K562 (cell line): ENCODE measurements around the gene MYO18A. TPM values are rescaled to one million over a fixed set of nuclear protein-coding genes. Genes with fewer than 3 reads are reported as not detected.

Experiments used
- ADNP ChIP-seq: fragments of 200-800 bp; sonication (Bioruptor generic); IDR thresholded peaks from 2 replicates; pipeline ENCODE4 v1.6.1; 2016; ENCODE audit warnings: missing genetic modification characterization, missing compliant biosample characterization
- ARID3A ChIP-seq: IDR thresholded peaks from 2 replicates; pipeline ENCODE4 v1.6.1; 2012; ENCODE audit warnings: low read depth, low read length, improper control_type of control experiment, borderline replicate concordance
- BRD4 ChIP-seq: fragments of 200-600 bp; sonication (generic); IDR thresholded peaks from 2 replicates; pipeline ENCODE4 v1.6.1; 2017; ENCODE audit warnings: inconsistent platforms
- NELFE ChIP-seq: IDR thresholded peaks from 2 replicates; pipeline ENCODE4 v1.6.1; 2011; ENCODE audit warnings: mild to moderate bottlenecking; ENCODE audit not compliant: insufficient read depth, insufficient read length
- NFXL1 ChIP-seq: fragments of 450-650 bp; formaldehyde crosslinking; IDR thresholded peaks from 2 replicates; pipeline ENCODE4 v1.4.0; 2021; ENCODE audit warnings: mild to moderate bottlenecking
- NR2F6 ChIP-seq: fragments of 450-650 bp; formaldehyde crosslinking; IDR thresholded peaks from 2 replicates; pipeline ENCODE4 v1.4.0; 2020; ENCODE audit warnings: mild to moderate bottlenecking
- NRF1 ChIP-seq, 2 experiments: fragments of 450-650 bp; IDR thresholded peaks in 1 of 2; conservative IDR thresholded peaks in 1 of 2; 2 replicates each; pipeline ENCODE4 v1.6.1; 2014; ENCODE audit warnings: mild to moderate bottlenecking in 2 of 2
- POLR2B ChIP-seq: fragments of 450-650 bp; IDR thresholded peaks from 2 replicates; pipeline ENCODE4 v1.6.1; 2018; ENCODE audit warnings: low read depth; ENCODE audit not compliant: partially characterized antibody
- POLR2G ChIP-seq: fragments of 200-400 bp; formaldehyde crosslinking; IDR thresholded peaks from 2 replicates; pipeline ENCODE4 v1.6.1; 2017; ENCODE audit warnings: low read depth, mild to moderate bottlenecking, antibody characterized with exemption, low read length, moderate library complexity
- STAT5A ChIP-seq: IDR thresholded peaks from 2 replicates; pipeline ENCODE4 v1.6.1; 2012; ENCODE audit warnings: low read length, inconsistent platforms, borderline replicate concordance
- SUPT5H ChIP-seq: fragments of 450-650 bp; IDR thresholded peaks from 2 replicates; pipeline ENCODE4 v1.6.1; 2016
- ZNF589 ChIP-seq: fragments of 200-800 bp; sonication (Bioruptor generic); IDR thresholded peaks from 2 replicates; pipeline ENCODE4 v1.6.1; 2016; ENCODE audit warnings: low read depth, missing genetic modification characterization, missing compliant biosample characterization
- polyA plus RNA-seq, 8 experiments: library from polyadenylated mRNA; depleted of rRNA in 4 of 8; stranded (reverse) in 5 of 8; unstranded in 3 of 8; fragments of >200 nt; fragmentation: Nextera tagmentation in 2 of 8; fragmentation: Illumina TruSeq in 1 of 8; extraction: Ambion mirVana in 2 of 8; extraction: Trizol in 1 of 8; gene quantifications; 2 replicates each; pipeline versions ENCODE4 v1.2.1 to v1.2.3, GENCODE V29; 2011 to 2014; ENCODE audit warnings: inconsistent platforms in 1 of 8, missing spikeins in 1 of 8
- total RNA-seq, 7 experiments: library from RNA; depleted of rRNA in 6 of 7; stranded (reverse); fragments of >200 nt in 6 of 7; fragmentation: Illumina TruSeq in 2 of 7; extraction: Trizol in 2 of 7; gene quantifications; 2 replicates each; pipeline versions ENCODE4 v1.2.1 to v1.2.3, GENCODE V29; 2011 to 2021; ENCODE audit warnings: low replicate concordance in 1 of 7
- TF ChIP-seq, protein P1 (sequence below): sonication (generic); formaldehyde crosslinking; IDR thresholded peaks from 2 replicates; pipeline ENCODE4 v1.8.1; 2023; ENCODE audit warnings: mild to moderate bottlenecking, missing genetic modification reagents
- TF ChIP-seq, protein P2 (sequence below): fragments of 450-650 bp; IDR thresholded peaks from 2 replicates; pipeline ENCODE4 v1.6.1; 2016; ENCODE audit warnings: low read depth, mild to moderate bottlenecking, moderate library complexity
- TF ChIP-seq, protein P3 (sequence below), 2 experiments: fragments of 450-650 bp; formaldehyde crosslinking in 1 of 2; IDR thresholded peaks; 2 replicates each; pipeline versions ENCODE4 v1.4.0 to v1.6.1; 2014 to 2020; ENCODE audit warnings: mild to moderate bottlenecking in 2 of 2, borderline replicate concordance in 1 of 2, low read depth in 1 of 2

MYO18A gene
- total and polyA plus RNA-seq, 9 of the 15 experiments (the other 6 are each of a cell fraction or from before 2014, with no cell fraction given) = 2.5 to 65.4 (median 17.1) TPM

GRCh38 chr17:29111816-29112499 lies 68.2 kb downstream of the MYO18A start (continued):
- TF ChIP-seq NR2F6 (CRISPR knock-in tag) (no peak), NFXL1 (CRISPR knock-in tag) (no peak), ARID3A (no peak), SUPT5H (no peak), POLR2B (no peak), ZNF589 (CRISPR knock-in tag) (no peak), NRF1 (conservative IDR thresholded peaks at IDR 0.05 in 1 of 2, IDR thresholded peaks at IDR 0.05 in 1 of 2) (0 out of 4 replicates have a peak, but pooled peaks of 1 of the 2 experiments have one; percentile 16), POLR2G (peak; percentile 47; the same call in 1 of the 2 replicates), ADNP (tag) (no peak), NELFE (no peak), STAT5A (no peak), BRD4 (no peak)
- TF ChIP-seq, protein P1, sequence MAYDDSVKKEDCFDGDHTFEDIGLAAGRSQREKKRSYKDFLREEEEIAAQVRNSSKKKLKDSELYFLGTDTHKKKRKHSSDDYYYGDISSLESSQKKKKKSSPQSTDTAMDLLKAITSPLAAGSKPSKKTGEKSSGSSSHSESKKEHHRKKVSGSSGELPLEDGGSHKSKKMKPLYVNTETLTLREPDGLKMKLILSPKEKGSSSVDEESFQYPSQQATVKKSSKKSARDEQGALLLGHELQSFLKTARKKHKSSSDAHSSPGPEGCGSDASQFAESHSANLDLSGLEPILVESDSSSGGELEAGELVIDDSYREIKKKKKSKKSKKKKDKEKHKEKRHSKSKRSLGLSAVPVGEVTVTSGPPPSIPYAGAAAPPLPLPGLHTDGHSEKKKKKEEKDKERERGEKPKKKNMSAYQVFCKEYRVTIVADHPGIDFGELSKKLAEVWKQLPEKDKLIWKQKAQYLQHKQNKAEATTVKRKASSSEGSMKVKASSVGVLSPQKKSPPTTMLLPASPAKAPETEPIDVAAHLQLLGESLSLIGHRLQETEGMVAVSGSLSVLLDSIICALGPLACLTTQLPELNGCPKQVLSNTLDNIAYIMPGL (CRISPR knock-in tag) = no peak
- TF ChIP-seq, protein P2, sequence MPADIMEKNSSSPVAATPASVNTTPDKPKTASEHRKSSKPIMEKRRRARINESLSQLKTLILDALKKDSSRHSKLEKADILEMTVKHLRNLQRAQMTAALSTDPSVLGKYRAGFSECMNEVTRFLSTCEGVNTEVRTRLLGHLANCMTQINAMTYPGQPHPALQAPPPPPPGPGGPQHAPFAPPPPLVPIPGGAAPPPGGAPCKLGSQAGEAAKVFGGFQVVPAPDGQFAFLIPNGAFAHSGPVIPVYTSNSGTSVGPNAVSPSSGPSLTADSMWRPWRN = no peak
- TF ChIP-seq, protein P3, sequence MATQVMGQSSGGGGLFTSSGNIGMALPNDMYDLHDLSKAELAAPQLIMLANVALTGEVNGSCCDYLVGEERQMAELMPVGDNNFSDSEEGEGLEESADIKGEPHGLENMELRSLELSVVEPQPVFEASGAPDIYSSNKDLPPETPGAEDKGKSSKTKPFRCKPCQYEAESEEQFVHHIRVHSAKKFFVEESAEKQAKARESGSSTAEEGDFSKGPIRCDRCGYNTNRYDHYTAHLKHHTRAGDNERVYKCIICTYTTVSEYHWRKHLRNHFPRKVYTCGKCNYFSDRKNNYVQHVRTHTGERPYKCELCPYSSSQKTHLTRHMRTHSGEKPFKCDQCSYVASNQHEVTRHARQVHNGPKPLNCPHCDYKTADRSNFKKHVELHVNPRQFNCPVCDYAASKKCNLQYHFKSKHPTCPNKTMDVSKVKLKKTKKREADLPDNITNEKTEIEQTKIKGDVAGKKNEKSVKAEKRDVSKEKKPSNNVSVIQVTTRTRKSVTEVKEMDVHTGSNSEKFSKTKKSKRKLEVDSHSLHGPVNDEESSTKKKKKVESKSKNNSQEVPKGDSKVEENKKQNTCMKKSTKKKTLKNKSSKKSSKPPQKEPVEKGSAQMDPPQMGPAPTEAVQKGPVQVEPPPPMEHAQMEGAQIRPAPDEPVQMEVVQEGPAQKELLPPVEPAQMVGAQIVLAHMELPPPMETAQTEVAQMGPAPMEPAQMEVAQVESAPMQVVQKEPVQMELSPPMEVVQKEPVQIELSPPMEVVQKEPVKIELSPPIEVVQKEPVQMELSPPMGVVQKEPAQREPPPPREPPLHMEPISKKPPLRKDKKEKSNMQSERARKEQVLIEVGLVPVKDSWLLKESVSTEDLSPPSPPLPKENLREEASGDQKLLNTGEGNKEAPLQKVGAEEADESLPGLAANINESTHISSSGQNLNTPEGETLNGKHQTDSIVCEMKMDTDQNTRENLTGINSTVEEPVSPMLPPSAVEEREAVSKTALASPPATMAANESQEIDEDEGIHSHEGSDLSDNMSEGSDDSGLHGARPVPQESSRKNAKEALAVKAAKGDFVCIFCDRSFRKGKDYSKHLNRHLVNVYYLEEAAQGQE (IDR thresholded peaks at IDR 0.05; ENCODE audit: borderline replicate concordance) = peak; percentile 70
- TF ChIP-seq, protein P3 (CRISPR knock-in tag; IDR thresholded peaks at IDR 0.05; ENCODE audit: low read depth) = no peak
